Activated T-cell treated with anti-CD3 and anti-CD28 coated beads, Interleukin-2, amount 50 U/mL, for 24 hours (primary cell): ENCODE measurements around the gene DHRS9.

Experiments used
- DNase-seq: peaks from one replicate; pipeline ENCODE4 v3.0.0-alpha.2; 2020
- H3K27ac Mint-ChIP-seq: 2 replicates; pipeline ENCODE4 v1.8.0; 2020; ENCODE audit warnings: mild to moderate bottlenecking, mixed read lengths
- H3K27me3 Mint-ChIP-seq: 2 replicates; pipeline ENCODE4 v1.8.0; 2020; ENCODE audit warnings: mixed read lengths
- H3K36me3 Mint-ChIP-seq: 2 replicates; pipeline ENCODE4 v1.8.0; 2020; ENCODE audit warnings: low read depth, mixed read lengths
- H3K4me1 Mint-ChIP-seq: 2 replicates; pipeline ENCODE4 v1.8.0; 2020; ENCODE audit warnings: low read depth, mixed read lengths
- H3K4me3 Mint-ChIP-seq: 2 replicates; pipeline ENCODE4 v1.8.0; 2020; ENCODE audit warnings: mild to moderate bottlenecking, moderate library complexity, mixed read lengths
- H3K9me3 Mint-ChIP-seq: 2 replicates; pipeline ENCODE4 v1.8.0; 2020; ENCODE audit warnings: mixed read lengths

Gene DHRS9

GRCh38 chr2:169069341-169069740, at the start of gene DHRS9:
Gene DHRS9 (plus strand): TSS chr2:169069563. CDS start chr2:169081582, 12,019 bp downstream.
- Mint-ChIP-seq H3K27me3 (no peaks in the 10 kb centered on the region), H3K4me3 (peak within 1 kb of the TSS; percentile 75), H3K36me3 (peaks cover 22% of the 10 kb centered on the region), H3K9me3 (peaks cover 6% of the 10 kb centered on the region), H3K4me1 (peaks cover 52% of the 10 kb centered on the region), H3K27ac (peak within 1 kb of the TSS; percentile 84)
- DNase-seq: no peak

- no peaks in the 10 kb centered on the region for H3K27me3 Mint-ChIP-seq
- H3K36me3 Mint-ChIP-seq: no peaks in the 10 kb centered on the region
- no peak for DNase-seq
- H3K4me3 Mint-ChIP-seq: no peak overlapping the region
- no peak overlapping the region for H3K27ac Mint-ChIP-seq
- H3K9me3 Mint-ChIP-seq: no peaks in the 10 kb centered on the region
- H3K4me1 Mint-ChIP-seq: peaks cover 12% of the 10 kb centered on the region
Observed at GRCh38 chr2:169023161-169023560, 46.2 kb upstream of the DHRS9 start.

- Mint-ChIP-seq H3K9me3 (no peaks in the 10 kb centered on the region), H3K4me3 (no peak overlapping the region), H3K4me1 (peaks cover 12% of the 10 kb centered on the region), H3K27ac (no peak overlapping the region), H3K27me3 (no peaks in the 10 kb centered on the region), H3K36me3 (no peaks in the 10 kb centered on the region)
- no peak for DNase-seq
Observed at GRCh38 chr2:169026056-169026455, 43.3 kb upstream of the DHRS9 start.

GRCh38 chr2:169027234-169027633, 42.1 kb upstream of the DHRS9 start:
- no peak overlapping the region for H3K27ac Mint-ChIP-seq
- H3K4me3 Mint-ChIP-seq: no peak overlapping the region
- no peaks in the 10 kb centered on the region for H3K36me3 Mint-ChIP-seq
- no peaks in the 10 kb centered on the region for H3K27me3 Mint-ChIP-seq
- peaks cover 12% of the 10 kb centered on the region for H3K4me1 Mint-ChIP-seq
- no peaks in the 10 kb centered on the region for H3K9me3 Mint-ChIP-seq
- DNase-seq: no peak

- Mint-ChIP-seq H3K9me3 (peaks cover 7% of the 10 kb centered on the region), H3K27ac (no peak overlapping the region), H3K27me3 (no peaks in the 10 kb centered on the region), H3K4me1 (peaks cover 15% of the 10 kb centered on the region), H3K36me3 (no peaks in the 10 kb centered on the region), H3K4me3 (no peak overlapping the region)
- no peak for DNase-seq
Observed at GRCh38 chr2:169029341-169029740, 40.0 kb upstream of the DHRS9 start.

GRCh38 chr2:169031202-169031601, 38.2 kb upstream of the DHRS9 start, which contains the start of gene ABCB11:
Gene ABCB11 (minus strand): TSS chr2:169031324. CDS start chr2:169018125, 13,199 bp downstream.
- H3K27me3 Mint-ChIP-seq: no peaks in the 10 kb centered on the region
- H3K4me1 Mint-ChIP-seq: peaks cover 10% of the 10 kb centered on the region
- H3K27ac Mint-ChIP-seq: no peak within 1 kb of the TSS
- DNase-seq: no peak
- H3K9me3 Mint-ChIP-seq: peaks cover 11% of the 10 kb centered on the region
- H3K4me3 Mint-ChIP-seq: no peak within 1 kb of the TSS
- H3K36me3 Mint-ChIP-seq: no peaks in the 10 kb centered on the region

- H3K4me1 Mint-ChIP-seq: peaks cover 29% of the 10 kb centered on the region
- H3K4me3 Mint-ChIP-seq: no peak overlapping the region
- H3K9me3 Mint-ChIP-seq: peaks cover 11% of the 10 kb centered on the region
- no peak for DNase-seq
- H3K36me3 Mint-ChIP-seq: no peaks in the 10 kb centered on the region
- H3K27ac Mint-ChIP-seq: no peak overlapping the region
- no peaks in the 10 kb centered on the region for H3K27me3 Mint-ChIP-seq
Observed at GRCh38 chr2:169034256-169034655, 35.1 kb upstream of the DHRS9 start.

GRCh38 chr2:169034984-169035544, 34.3 kb upstream of the DHRS9 start:
- no peaks in the 10 kb centered on the region for H3K36me3 Mint-ChIP-seq
- peaks cover 11% of the 10 kb centered on the region for H3K9me3 Mint-ChIP-seq
- H3K4me3 Mint-ChIP-seq: no peak overlapping the region
- no peak overlapping the region for H3K27ac Mint-ChIP-seq
- no peak for DNase-seq
- H3K27me3 Mint-ChIP-seq: no peaks in the 10 kb centered on the region
- H3K4me1 Mint-ChIP-seq: peaks cover 31% of the 10 kb centered on the region

- H3K4me1 Mint-ChIP-seq: peaks cover 31% of the 10 kb centered on the region
- H3K4me3 Mint-ChIP-seq: no peak overlapping the region
- peaks cover 11% of the 10 kb centered on the region for H3K9me3 Mint-ChIP-seq
- no peak overlapping the region for H3K27ac Mint-ChIP-seq
- no peaks in the 10 kb centered on the region for H3K27me3 Mint-ChIP-seq
- no peaks in the 10 kb centered on the region for H3K36me3 Mint-ChIP-seq
- no peak for DNase-seq
Observed at GRCh38 chr2:169035887-169036286, 33.5 kb upstream of the DHRS9 start.

GRCh38 chr2:169036736-169037440, 32.5 kb upstream of the DHRS9 start:
- Mint-ChIP-seq H3K36me3 (peaks cover under 1% of the 10 kb centered on the region), H3K9me3 (peaks cover 13% of the 10 kb centered on the region), H3K27ac (no peak overlapping the region), H3K27me3 (no peaks in the 10 kb centered on the region), H3K4me1 (peaks cover 34% of the 10 kb centered on the region), H3K4me3 (no peak overlapping the region)
- no peak for DNase-seq

- peaks cover 34% of the 10 kb centered on the region for H3K4me1 Mint-ChIP-seq
Observed at GRCh38 chr2:169038338-169038757, 31.0 kb upstream of the DHRS9 start.

GRCh38 chr2:169039702-169040101, 29.7 kb upstream of the DHRS9 start:
- H3K27me3 Mint-ChIP-seq: no peaks in the 10 kb centered on the region
- H3K27ac Mint-ChIP-seq: no peak overlapping the region
- H3K4me1 Mint-ChIP-seq: peaks cover 27% of the 10 kb centered on the region
- no peak overlapping the region for H3K4me3 Mint-ChIP-seq
- peaks cover 17% of the 10 kb centered on the region for H3K36me3 Mint-ChIP-seq
- peaks cover 24% of the 10 kb centered on the region for H3K9me3 Mint-ChIP-seq
- no peak for DNase-seq

More at GRCh38 chr2:169038338-169038757, 31.0 kb upstream of the DHRS9 start:
- H3K36me3 Mint-ChIP-seq: peaks cover 14% of the 10 kb centered on the region
- H3K4me3 Mint-ChIP-seq: no peak overlapping the region
- peaks cover 21% of the 10 kb centered on the region for H3K9me3 Mint-ChIP-seq
- H3K27me3 Mint-ChIP-seq: no peaks in the 10 kb centered on the region
- DNase-seq: no peak
- peak overlapping the region; percentile 56 for H3K27ac Mint-ChIP-seq

GRCh38 chr2:169041594-169041993, 27.8 kb upstream of the DHRS9 start:
- Mint-ChIP-seq H3K9me3 (peaks cover 20% of the 10 kb centered on the region), H3K36me3 (peaks cover 17% of the 10 kb centered on the region), H3K4me3 (no peak overlapping the region), H3K27me3 (no peaks in the 10 kb centered on the region), H3K4me1 (peaks cover 24% of the 10 kb centered on the region), H3K27ac (no peak overlapping the region)
- DNase-seq: no peak

- H3K4me1 Mint-ChIP-seq: peaks cover 14% of the 10 kb centered on the region
Observed at GRCh38 chr2:169042856-169043255, 26.5 kb upstream of the DHRS9 start.

GRCh38 chr2:169046440-169047151, 22.8 kb upstream of the DHRS9 start:
- H3K9me3 Mint-ChIP-seq: peaks cover 20% of the 10 kb centered on the region
- H3K4me3 Mint-ChIP-seq: no peak overlapping the region
- H3K4me1 Mint-ChIP-seq: no peaks in the 10 kb centered on the region
- peaks cover 17% of the 10 kb centered on the region for H3K36me3 Mint-ChIP-seq
- no peak for DNase-seq
- no peaks in the 10 kb centered on the region for H3K27me3 Mint-ChIP-seq
- no peak overlapping the region for H3K27ac Mint-ChIP-seq

More at GRCh38 chr2:169042856-169043255, 26.5 kb upstream of the DHRS9 start:
- no peak overlapping the region for H3K4me3 Mint-ChIP-seq
- H3K27me3 Mint-ChIP-seq: no peaks in the 10 kb centered on the region
- no peak for DNase-seq
- H3K36me3 Mint-ChIP-seq: peaks cover 17% of the 10 kb centered on the region
- H3K27ac Mint-ChIP-seq: no peak overlapping the region
- H3K9me3 Mint-ChIP-seq: peaks cover 20% of the 10 kb centered on the region
